Osteocyte (in vitro differentiated cells): ENCODE results near the gene TATDN2. TPM values are rescaled to one million over a fixed set of nuclear protein-coding genes. Genes with fewer than 3 reads are reported as not detected.

Source experiments
- DNase-seq: peaks from one replicate; pipeline ENCODE4 v3.0.0; 2021; ENCODE audit warnings: mixed read lengths; ENCODE audit not compliant: unreplicated experiment; ENCODE audit errors: extremely low spot score
- H3K27ac Mint-ChIP-seq: one replicate; pipeline ENCODE4 v1.8.0; 2021; ENCODE audit warnings: mild to moderate bottlenecking, mixed read lengths; ENCODE audit not compliant: unreplicated experiment
- H3K27me3 Mint-ChIP-seq: one replicate; pipeline ENCODE4 v1.8.0; 2021; ENCODE audit warnings: mixed read lengths; ENCODE audit not compliant: unreplicated experiment
- H3K36me3 Mint-ChIP-seq: one replicate; pipeline ENCODE4 v1.8.0; 2021; ENCODE audit warnings: mixed read lengths; ENCODE audit not compliant: unreplicated experiment
- H3K4me1 Mint-ChIP-seq: one replicate; pipeline ENCODE4 v1.8.0; 2021; ENCODE audit warnings: mixed read lengths; ENCODE audit not compliant: unreplicated experiment
- H3K4me3 Mint-ChIP-seq: one replicate; pipeline ENCODE4 v1.8.0; 2021; ENCODE audit warnings: mild to moderate bottlenecking, moderate library complexity, mixed read lengths; ENCODE audit not compliant: unreplicated experiment
- H3K9me3 Mint-ChIP-seq: one replicate; pipeline ENCODE4 v1.8.0; 2021; ENCODE audit warnings: mixed read lengths; ENCODE audit not compliant: unreplicated experiment
- CTCF ChIP-seq: fragments of 200-600 bp; sonication (generic); IDR thresholded peaks from 2 replicates; pipeline ENCODE4 v1.5.0; 2021; ENCODE audit warnings: antibody characterized with exemption, mild to moderate bottlenecking, moderate library complexity
- total RNA-seq: library from RNA; stranded (reverse); gene quantifications from 2 replicates; pipeline ENCODE4 v1.2.1, GENCODE V29; 2021

The TATDN2 gene
- total RNA-seq, 1 donor from 2014 or later, result 33.8 TPM

DNA sequence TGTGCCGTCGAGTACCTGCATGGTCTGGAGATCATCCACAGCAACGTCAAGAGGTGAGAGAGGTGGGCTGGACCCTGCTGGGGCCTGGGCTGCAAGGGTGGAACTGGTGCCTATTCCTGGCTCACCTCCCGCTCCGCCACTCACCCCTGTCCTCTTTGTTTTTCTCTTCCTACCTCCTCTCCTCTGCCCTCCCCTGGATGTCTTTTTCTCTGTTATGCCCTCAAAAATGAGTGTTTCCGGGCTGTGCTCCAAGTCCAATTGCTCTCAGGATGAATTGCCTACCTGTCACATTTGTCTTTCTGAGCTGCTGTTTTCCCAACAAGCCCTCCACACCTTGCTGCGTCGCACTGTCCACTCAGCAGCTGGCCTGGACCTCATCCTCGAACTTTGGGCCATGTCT is 28.5 kb upstream of the TATDN2 start:
- Mint-ChIP-seq H3K27me3 (no peaks in the 10 kb centered on the region), H3K27ac (no peak overlapping the region), H3K4me1 (peaks cover 3% of the 10 kb centered on the region), H3K4me3 (no peak overlapping the region), H3K36me3 (peaks cover 9% of the 10 kb centered on the region), H3K9me3 (no peaks in the 10 kb centered on the region)
- no peak for TF ChIP-seq CTCF
- no peak for DNase-seq

DNA sequence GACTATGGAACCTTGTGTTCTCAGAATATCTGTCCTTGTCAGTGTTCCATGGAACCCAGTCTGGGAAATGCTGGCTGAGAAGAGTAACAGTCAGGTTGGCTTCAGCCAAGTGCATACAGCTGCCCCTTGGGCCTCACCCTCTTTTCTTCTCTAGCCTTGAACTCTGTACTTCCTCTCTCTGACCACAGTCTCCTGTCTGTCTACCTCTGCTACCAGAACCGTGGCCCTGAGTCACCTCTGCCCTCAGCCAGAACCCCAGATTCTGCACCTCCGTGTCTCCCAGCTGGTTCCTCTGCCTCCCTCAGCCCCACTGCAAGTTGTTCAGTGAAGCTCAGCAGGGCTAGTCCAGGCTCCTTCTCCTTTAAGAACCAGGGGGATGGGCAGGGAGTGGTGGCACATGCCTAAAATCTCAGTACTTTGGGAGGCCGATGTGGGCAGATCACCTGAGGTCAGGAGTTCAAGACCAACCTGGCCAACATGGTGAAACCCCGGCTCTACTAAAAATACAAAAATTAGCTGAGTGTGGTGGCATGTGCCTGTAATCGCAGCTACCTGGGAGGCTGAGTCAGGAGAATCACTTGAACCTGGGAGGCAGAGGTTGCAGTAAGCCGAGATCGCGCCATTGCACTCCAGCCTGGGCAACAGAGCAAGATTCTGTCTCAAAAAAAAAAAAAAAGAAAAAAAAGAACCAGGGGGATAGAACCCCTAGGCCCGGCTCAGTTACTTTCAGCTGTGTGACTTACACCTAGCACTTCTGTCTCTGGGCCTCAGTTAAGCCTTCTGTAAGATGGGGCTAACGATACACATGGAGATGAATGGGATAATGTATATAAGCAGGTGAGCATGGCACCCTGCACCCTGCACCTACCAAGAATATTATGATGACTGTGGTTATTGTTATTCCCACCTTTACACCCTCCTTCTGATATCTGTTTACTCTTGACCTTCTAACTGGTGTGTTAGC is 24.3 kb upstream of the TATDN2 start:
- H3K9me3 Mint-ChIP-seq, result no peaks in the 10 kb centered on the region
- H3K27ac Mint-ChIP-seq, result no peak overlapping the region
- no peak overlapping the region for H3K4me3 Mint-ChIP-seq
- TF ChIP-seq CTCF, result no peak
- H3K36me3 Mint-ChIP-seq, result peaks cover 4% of the 10 kb centered on the region
- DNase-seq, result no peak
- no peaks in the 10 kb centered on the region for H3K27me3 Mint-ChIP-seq
- peaks cover 11% of the 10 kb centered on the region for H3K4me1 Mint-ChIP-seq

DNA sequence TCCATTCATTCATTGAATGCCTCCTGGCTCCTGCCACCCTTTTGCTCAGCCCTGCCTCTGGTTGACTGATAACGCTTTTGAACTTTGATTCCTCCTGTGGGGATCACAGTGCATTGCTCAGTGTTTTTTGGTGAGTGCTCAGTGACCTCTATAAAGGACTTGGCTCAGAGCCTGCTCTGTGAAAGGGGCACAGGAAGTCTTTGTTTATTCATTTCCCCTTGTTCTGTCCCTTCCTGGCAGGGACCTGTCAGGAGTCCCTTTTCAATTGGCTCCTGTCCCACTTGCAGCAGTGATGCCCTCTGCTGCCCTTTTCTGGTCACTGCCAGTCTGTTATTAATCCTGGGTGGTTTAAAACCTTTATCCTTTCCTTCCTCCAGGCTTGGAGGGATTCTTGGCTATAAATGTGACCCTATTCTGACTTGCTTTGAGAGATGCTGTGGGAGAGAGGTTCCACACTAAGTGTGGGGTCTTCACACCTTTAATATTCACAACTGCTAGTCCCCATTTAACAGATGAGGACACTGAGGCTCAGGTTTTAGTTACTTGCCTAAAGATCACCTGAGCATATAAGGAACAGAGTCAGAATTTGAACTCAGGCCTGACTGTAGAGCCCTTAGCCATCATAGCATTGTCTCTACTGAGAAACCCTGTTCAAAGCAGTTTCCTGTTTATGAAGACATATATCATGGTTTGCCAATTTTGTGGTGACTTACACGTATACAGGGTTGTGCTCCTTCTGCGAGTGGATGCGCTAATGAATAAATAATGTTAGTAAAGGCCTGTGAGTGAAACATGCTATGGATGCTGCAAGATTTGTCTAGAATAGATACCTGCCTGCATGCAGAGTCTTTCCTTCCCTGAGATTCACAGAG is 23.2 kb upstream of the TATDN2 start:
- TF ChIP-seq CTCF, result peak; percentile 78
- no peak for DNase-seq
- Mint-ChIP-seq H3K36me3 (no peaks in the 10 kb centered on the region), H3K4me1 (peaks cover 11% of the 10 kb centered on the region), H3K27me3 (no peaks in the 10 kb centered on the region), H3K4me3 (no peak overlapping the region), H3K9me3 (no peaks in the 10 kb centered on the region), H3K27ac (peak overlapping the region; percentile 52)

- H3K27ac Mint-ChIP-seq, result no peak overlapping the region
- H3K9me3 Mint-ChIP-seq, result no peaks in the 10 kb centered on the region
- H3K4me3 Mint-ChIP-seq, result no peak overlapping the region
- TF ChIP-seq CTCF, result no peak
- no peaks in the 10 kb centered on the region for H3K36me3 Mint-ChIP-seq
- no peak for DNase-seq
- no peaks in the 10 kb centered on the region for H3K27me3 Mint-ChIP-seq
- H3K4me1 Mint-ChIP-seq, result peaks cover 11% of the 10 kb centered on the region
Measured at GRCh38 chr3:10226293-10226692, 22.0 kb upstream of the TATDN2 start.
